ENCODE measurements around the gene KLHL14.

KLHL14 gene

DNA sequence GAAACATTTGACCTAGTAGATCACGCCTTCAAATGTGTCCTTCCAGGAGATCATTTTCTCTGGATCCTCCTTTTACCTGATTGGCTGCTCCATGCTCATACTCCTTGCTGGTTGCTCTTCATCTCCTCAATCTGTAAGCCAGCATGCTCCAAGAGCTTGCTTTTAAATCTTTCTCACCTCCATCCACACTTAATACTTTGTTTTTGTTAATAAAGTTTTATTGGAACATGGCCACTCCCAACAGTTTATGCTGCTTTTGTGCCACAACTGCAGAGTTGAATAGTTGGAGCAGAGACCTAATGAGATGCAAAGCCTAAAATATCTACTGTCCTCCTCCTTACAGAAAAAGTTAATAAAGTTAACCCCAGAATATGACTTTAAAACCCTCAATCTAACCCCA lies 60.0 kb downstream of the KLHL14 start:
- TF ChIP-seq, protein P1, sequence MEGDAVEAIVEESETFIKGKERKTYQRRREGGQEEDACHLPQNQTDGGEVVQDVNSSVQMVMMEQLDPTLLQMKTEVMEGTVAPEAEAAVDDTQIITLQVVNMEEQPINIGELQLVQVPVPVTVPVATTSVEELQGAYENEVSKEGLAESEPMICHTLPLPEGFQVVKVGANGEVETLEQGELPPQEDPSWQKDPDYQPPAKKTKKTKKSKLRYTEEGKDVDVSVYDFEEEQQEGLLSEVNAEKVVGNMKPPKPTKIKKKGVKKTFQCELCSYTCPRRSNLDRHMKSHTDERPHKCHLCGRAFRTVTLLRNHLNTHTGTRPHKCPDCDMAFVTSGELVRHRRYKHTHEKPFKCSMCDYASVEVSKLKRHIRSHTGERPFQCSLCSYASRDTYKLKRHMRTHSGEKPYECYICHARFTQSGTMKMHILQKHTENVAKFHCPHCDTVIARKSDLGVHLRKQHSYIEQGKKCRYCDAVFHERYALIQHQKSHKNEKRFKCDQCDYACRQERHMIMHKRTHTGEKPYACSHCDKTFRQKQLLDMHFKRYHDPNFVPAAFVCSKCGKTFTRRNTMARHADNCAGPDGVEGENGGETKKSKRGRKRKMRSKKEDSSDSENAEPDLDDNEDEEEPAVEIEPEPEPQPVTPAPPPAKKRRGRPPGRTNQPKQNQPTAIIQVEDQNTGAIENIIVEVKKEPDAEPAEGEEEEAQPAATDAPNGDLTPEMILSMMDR (IDR thresholded peaks at IDR 0.05; ENCODE audit: low read depth, low read length, missing control alignments): no peak
- DNase-seq (ENCODE audit: extremely low read depth, low read depth): no peak
- H3K4me3 ChIP-seq (replicated peaks; ENCODE audit: low read depth, low read length): no peak overlapping the region

DNA sequence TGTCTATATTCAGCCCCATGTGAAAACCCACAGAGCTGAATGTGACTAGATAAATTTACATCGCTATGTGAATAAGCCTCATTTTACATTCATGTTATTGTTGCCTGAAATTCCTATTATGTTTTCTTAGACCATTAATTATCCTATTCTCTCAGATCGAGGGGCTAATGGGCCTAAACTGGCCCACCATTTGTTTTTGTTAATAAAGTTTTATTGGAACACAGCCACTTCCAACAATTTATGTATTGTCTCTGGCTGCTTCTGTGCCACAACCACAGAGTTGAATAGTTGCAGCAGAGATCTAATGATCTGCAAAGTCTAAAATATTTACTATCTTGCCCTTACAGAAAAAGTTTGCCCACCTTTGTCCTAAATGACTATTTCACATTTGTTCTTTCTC lies 61.0 kb downstream of the KLHL14 start:
- TF ChIP-seq, protein P1 (IDR thresholded peaks at IDR 0.05; ENCODE audit: low read depth, low read length, missing control alignments): no peak
- H3K4me3 ChIP-seq (replicated peaks; ENCODE audit: low read depth, low read length): no peak overlapping the region
- no peak for DNase-seq (ENCODE audit: extremely low read depth, low read depth)

DNA sequence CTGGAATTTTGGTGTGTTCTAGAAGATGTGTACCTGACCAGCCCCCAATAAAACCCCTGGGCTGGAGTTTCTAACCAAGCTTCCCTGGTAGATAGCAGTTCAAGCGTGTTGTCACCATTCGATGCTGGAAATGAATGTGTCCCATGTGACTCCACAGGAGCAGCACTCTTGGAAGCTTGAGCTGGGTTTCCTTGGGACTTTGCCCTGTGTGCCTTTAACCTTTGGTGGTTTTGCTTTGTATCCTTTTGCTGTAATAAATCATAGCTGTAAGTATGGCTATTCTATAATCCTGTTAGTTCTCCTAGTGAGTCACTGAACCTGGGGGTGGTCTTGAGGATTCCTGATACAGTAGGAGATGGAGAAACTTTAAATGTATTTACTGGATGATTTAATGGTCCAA lies 65.2 kb downstream of the KLHL14 start:
- TF ChIP-seq, protein P1 (IDR thresholded peaks at IDR 0.05; ENCODE audit: low read depth, low read length, missing control alignments): no peak
- no peak for DNase-seq (ENCODE audit: extremely low read depth, low read depth)
- H3K4me3 ChIP-seq (replicated peaks; ENCODE audit: low read depth, low read length): no peak overlapping the region

DNA sequence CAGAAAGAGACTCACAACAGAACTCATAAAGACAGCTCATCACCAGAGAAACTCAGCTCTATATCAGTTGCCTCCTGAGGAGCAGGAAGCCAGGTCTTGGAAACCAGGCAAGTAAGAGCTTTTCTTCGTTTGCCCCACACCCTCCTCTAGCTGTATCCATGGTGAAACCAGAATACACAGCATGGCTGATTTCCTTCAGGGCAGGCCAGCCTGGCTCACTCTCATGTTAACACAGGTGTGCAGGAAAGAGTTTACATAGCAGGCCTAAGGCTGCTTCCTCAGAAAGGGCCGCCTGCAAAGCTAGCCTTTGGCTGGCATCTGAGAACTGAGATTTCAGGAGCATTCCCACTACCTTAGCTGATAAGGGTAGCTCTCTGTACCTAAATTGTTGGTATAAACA lies 65.7 kb downstream of the KLHL14 start:
- DNase-seq (ENCODE audit: extremely low read depth, low read depth): no peak
- TF ChIP-seq, protein P1 (IDR thresholded peaks at IDR 0.05; ENCODE audit: low read depth, low read length, missing control alignments): no peak
- no peak overlapping the region for H3K4me3 ChIP-seq (replicated peaks; ENCODE audit: low read depth, low read length)

DNA sequence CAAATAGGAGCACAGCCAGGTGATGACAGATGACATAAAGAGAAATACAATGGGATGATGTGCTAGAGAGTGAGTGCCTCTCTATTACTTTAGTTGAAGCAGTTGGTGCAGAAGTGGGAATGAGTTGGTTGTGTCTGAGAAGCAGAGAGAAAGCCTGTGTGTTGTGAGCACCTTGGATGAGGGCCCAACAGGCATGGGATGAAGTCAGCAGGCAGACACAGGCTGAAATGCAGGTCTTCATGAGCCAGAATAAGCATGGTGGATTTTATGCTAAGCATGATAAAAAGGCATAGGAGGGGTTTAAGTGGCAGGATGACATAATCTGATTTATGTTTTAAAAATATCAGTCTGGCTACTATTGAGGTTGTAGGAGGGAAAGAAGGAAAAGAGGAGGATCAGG lies 71.5 kb downstream of the KLHL14 start:
- no peak for DNase-seq (ENCODE audit: extremely low read depth, low read depth)
- TF ChIP-seq, protein P1 (IDR thresholded peaks at IDR 0.05; ENCODE audit: low read depth, low read length, missing control alignments): no peak
- no peak overlapping the region for H3K4me3 ChIP-seq (replicated peaks; ENCODE audit: low read depth, low read length)

DNA sequence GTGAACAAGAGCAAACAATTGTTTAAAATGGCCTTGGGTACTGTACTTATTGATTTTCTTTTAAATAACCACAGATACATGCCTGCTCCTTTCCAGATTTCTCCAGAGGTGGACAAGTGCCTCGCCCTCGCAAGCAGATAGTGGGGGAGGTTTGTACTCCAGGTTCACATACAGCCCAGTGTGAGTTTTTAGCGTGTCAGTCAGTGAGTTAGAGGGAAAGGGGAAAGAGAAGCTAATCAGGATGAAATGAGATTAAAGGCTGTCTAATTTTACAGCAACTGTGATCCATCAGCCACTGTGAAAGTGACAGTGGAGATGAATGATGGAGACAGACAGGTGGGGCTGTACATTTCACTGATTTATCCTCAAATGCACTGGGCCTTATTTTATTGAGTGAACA lies 74.7 kb downstream of the KLHL14 start:
- DNase-seq (ENCODE audit: extremely low read depth, low read depth): no peak

DNA sequence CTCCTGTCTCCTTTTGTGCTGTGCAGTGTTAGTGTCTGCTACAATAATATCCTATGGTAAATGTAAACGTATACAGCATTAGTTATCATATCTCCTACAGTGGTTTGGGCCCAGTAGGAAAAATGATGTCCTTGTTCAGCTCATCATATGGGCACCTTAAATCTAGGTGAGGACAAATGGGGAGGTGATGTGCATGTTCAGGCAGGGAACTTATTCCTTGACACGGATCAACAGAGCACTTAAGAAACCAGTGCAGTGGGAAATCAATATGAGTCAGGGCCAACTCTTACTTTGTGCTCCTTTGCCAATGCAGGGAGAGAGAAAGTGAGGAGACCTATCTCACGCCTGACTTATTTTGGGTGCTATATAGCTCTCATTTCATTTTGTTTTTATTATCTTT lies 76.4 kb downstream of the KLHL14 start:
- TF ChIP-seq, protein P1 (IDR thresholded peaks at IDR 0.05; ENCODE audit: low read depth, low read length, missing control alignments): no peak
- no peak overlapping the region for H3K4me3 ChIP-seq (replicated peaks; ENCODE audit: low read depth, low read length)
- DNase-seq (ENCODE audit: extremely low read depth, low read depth): no peak

More for the DNA sequence above, 74.7 kb downstream of the KLHL14 start:
- TF ChIP-seq, protein P1 (IDR thresholded peaks at IDR 0.05; ENCODE audit: low read depth, low read length, missing control alignments): no peak
- H3K4me3 ChIP-seq (replicated peaks; ENCODE audit: low read depth, low read length): no peak overlapping the region

Measured in HFF-Myc (cell line).